Measurements from ENCODE around the gene HBD. TPM values are rescaled to one million over a fixed set of nuclear protein-coding genes. Genes with fewer than 3 reads are reported as not detected.
A peak's percentile ranks its signal among the peaks of the same experiment; 100 is the strongest.

The HBD gene
- total RNA-seq, 1 donor from 2014 or later = not detected

GRCh38 chr11:5279471-5280090 is 45.3 kb upstream of the HBD start:
- no peak overlapping the region for H3K4me2 ChIP-seq (ENCODE audit: low read length)
- DNase-seq (ENCODE audit: low read depth) = no peak
- Mint-ChIP-seq H3K4me3 (ENCODE audit: unreplicated experiment) (no peak overlapping the region), H3K9me3 (ENCODE audit: unreplicated experiment) (no peaks in the 10 kb centered on the region), H3K27me3 (ENCODE audit: low read depth, unreplicated experiment) (no peaks in the 10 kb centered on the region), H3K4me1 (ENCODE audit: low read depth, unreplicated experiment) (peaks cover 17% of the 10 kb centered on the region), H3K27ac (ENCODE audit: unreplicated experiment) (peak overlapping the region; percentile 70), H3K36me3 (ENCODE audit: low read depth, unreplicated experiment) (no peaks in the 10 kb centered on the region)
- H4K20me1 ChIP-seq (ENCODE audit: insufficient read depth, low read length) = no peaks in the 10 kb centered on the region
- no peak overlapping the region for H2AFZ ChIP-seq (ENCODE audit: low read depth, low read length)
- H3K9me3 ChIP-seq (ENCODE audit: insufficient read depth, low read depth, low read length) = no peaks in the 10 kb centered on the region
- H3K4me3 ChIP-seq (ENCODE audit: insufficient read depth, low read depth, low read length) = no peak overlapping the region
- H3K27me3 ChIP-seq (ENCODE audit: insufficient read depth, low read length) = no peaks in the 10 kb centered on the region
- FAIRE-seq = peak; percentile 37
- TF ChIP-seq EZH2 (IDR thresholded peaks at IDR 0.05; ENCODE audit: insufficient read depth, low read length) = no peak
- H3K4me1 ChIP-seq (ENCODE audit: insufficient read depth, low read length) = peaks cover 8% of the 10 kb centered on the region
- H3K27ac ChIP-seq (ENCODE audit: low read depth, low read length) = peak overlapping the region; percentile 30
- no peaks in the 10 kb centered on the region for H3K79me2 ChIP-seq (ENCODE audit: insufficient read depth, low read length)
- H3K36me3 ChIP-seq (ENCODE audit: insufficient read depth, low read length) = no peaks in the 10 kb centered on the region
- H3K9ac ChIP-seq (ENCODE audit: low read length) = no peak overlapping the region

- DNase-seq (ENCODE audit: low read depth) (no peak), FAIRE-seq (no peak)
- Histone ChIP-seq H3K79me2 (ENCODE audit: insufficient read depth, low read length) (no peaks in the 10 kb centered on the region), H3K27me3 (ENCODE audit: insufficient read depth, low read length) (no peaks in the 10 kb centered on the region), H3K9me3 (ENCODE audit: insufficient read depth, low read depth, low read length) (no peaks in the 10 kb centered on the region), H2AFZ (ENCODE audit: low read depth, low read length) (no peak overlapping the region), H3K4me3 (ENCODE audit: insufficient read depth, low read depth, low read length) (no peak overlapping the region), H3K27ac (ENCODE audit: low read depth, low read length) (no peak overlapping the region), H3K36me3 (ENCODE audit: insufficient read depth, low read length) (no peaks in the 10 kb centered on the region), H3K4me2 (ENCODE audit: low read length) (no peak overlapping the region), H4K20me1 (ENCODE audit: insufficient read depth, low read length) (no peaks in the 10 kb centered on the region), H3K4me1 (ENCODE audit: insufficient read depth, low read length) (peaks cover 8% of the 10 kb centered on the region), H3K9ac (ENCODE audit: low read length) (no peak overlapping the region)
- H3K36me3 Mint-ChIP-seq (ENCODE audit: low read depth, unreplicated experiment) = no peaks in the 10 kb centered on the region
- H3K27me3 Mint-ChIP-seq (ENCODE audit: low read depth, unreplicated experiment) = no peaks in the 10 kb centered on the region
- H3K9me3 Mint-ChIP-seq (ENCODE audit: unreplicated experiment) = no peaks in the 10 kb centered on the region
- TF ChIP-seq CTCF (IDR thresholded peaks at IDR 0.05; ENCODE audit: insufficient read depth, low read depth, low read length) = no peak
- TF ChIP-seq EZH2 (IDR thresholded peaks at IDR 0.05; ENCODE audit: insufficient read depth, low read length) = no peak
- no peak overlapping the region for H3K4me3 Mint-ChIP-seq (ENCODE audit: unreplicated experiment)
- H3K4me1 Mint-ChIP-seq (ENCODE audit: low read depth, unreplicated experiment) = peaks cover 22% of the 10 kb centered on the region
- H3K27ac Mint-ChIP-seq (ENCODE audit: unreplicated experiment) = no peak overlapping the region
Measured at GRCh38 chr11:5277807-5278382, 43.6 kb upstream of the HBD start.

GRCh38 chr11:5276697-5277096 is 42.4 kb upstream of the HBD start:
- Mint-ChIP-seq H3K9me3 (ENCODE audit: unreplicated experiment) (no peaks in the 10 kb centered on the region), H3K36me3 (ENCODE audit: low read depth, unreplicated experiment) (no peaks in the 10 kb centered on the region), H3K4me3 (ENCODE audit: unreplicated experiment) (no peak overlapping the region), H3K4me1 (ENCODE audit: low read depth, unreplicated experiment) (peaks cover 22% of the 10 kb centered on the region), H3K27ac (ENCODE audit: unreplicated experiment) (no peak overlapping the region), H3K27me3 (ENCODE audit: low read depth, unreplicated experiment) (no peaks in the 10 kb centered on the region)
- Histone ChIP-seq H3K4me3 (ENCODE audit: insufficient read depth, low read depth, low read length) (no peak overlapping the region), H3K27ac (ENCODE audit: low read depth, low read length) (no peak overlapping the region), H3K9me3 (ENCODE audit: insufficient read depth, low read depth, low read length) (no peaks in the 10 kb centered on the region), H3K36me3 (ENCODE audit: insufficient read depth, low read length) (no peaks in the 10 kb centered on the region), H3K27me3 (ENCODE audit: insufficient read depth, low read length) (no peaks in the 10 kb centered on the region), H2AFZ (ENCODE audit: low read depth, low read length) (no peak overlapping the region), H4K20me1 (ENCODE audit: insufficient read depth, low read length) (no peaks in the 10 kb centered on the region), H3K4me2 (ENCODE audit: low read length) (no peak overlapping the region), H3K79me2 (ENCODE audit: insufficient read depth, low read length) (no peaks in the 10 kb centered on the region), H3K9ac (ENCODE audit: low read length) (no peak overlapping the region), H3K4me1 (ENCODE audit: insufficient read depth, low read length) (peaks cover 8% of the 10 kb centered on the region)
- FAIRE-seq (no peak), DNase-seq (ENCODE audit: low read depth) (no peak)
- no peak for TF ChIP-seq EZH2 (IDR thresholded peaks at IDR 0.05; ENCODE audit: insufficient read depth, low read length)
